HCT116 (cell line): ENCODE measurements around the gene PTBP3. TPM values are rescaled to one million over a fixed set of nuclear protein-coding genes. Genes with fewer than 3 reads are reported as not detected.
"Not testable (repeated sequence)": the region's sequence is repeated elsewhere in the genome, so short reads cannot be mapped to it uniquely, and the experiment has no call there.

Source experiments
- ATAC-seq: fragments of 200-7000 bp; cut with Tn5 transposase; 2 replicates; pipeline ENCODE4 v1.9.1; 2020; ENCODE audit warnings: mild to moderate bottlenecking, moderate library complexity
- BruUV-seq: library from RNA; stranded (reverse); fragments of 400-500 nt; replicated peaks from 2 replicates; lab custom pipeline; 2021; lab: Mats Ljungman, UMichigan
- CTCF ChIA-PET: fragments of 300-600 bp; sonication (Branson Sonifier 250); formaldehyde crosslinking; loops from one replicate; lab custom pipeline; 2021; ENCODE audit warnings: antibody characterized with exemption; lab: Charles Lee
- POLR2A ChIA-PET: fragments of 300-600, 350-600 bp; sonication (Branson Sonifier 250); formaldehyde crosslinking; loops from one replicate; lab custom pipeline; 2021; ENCODE audit warnings: antibody characterized with exemption; lab: Charles Lee
- RAD21 ChIA-PET, 2 experiments: fragments of 300-600 bp; sonication (Branson Sonifier 250); formaldehyde crosslinking; loops; one replicate each; lab custom pipeline; 2023; ENCODE audit warnings: low total read pairs in 2 of 2; ENCODE audit not compliant: uncharacterized antibody in 2 of 2, unreplicated experiment in 2 of 2, low non-redundant PET in 1 of 2; lab: Charles Lee
- DNase-seq: peaks from one replicate; pipeline ENCODE4 v3.0.0-alpha.2; 2010; ENCODE audit warnings: low read depth, low spot score
- H2AFZ ChIP-seq: fragments of 200-600 bp; shearing (Covaris generic), sonication (generic); 2 replicates; pipeline ENCODE4 v1.6.1; 2017; ENCODE audit warnings: low read depth, mixed run types, mixed read lengths, antibody characterized with exemption, low read length; ENCODE audit not compliant: poor library complexity, severe bottlenecking
- H3K27ac ChIP-seq: 2 replicates; pipeline ENCODE4 v1.5.1; 2012; ENCODE audit warnings: low read depth, low read length
- H3K27me3 ChIP-seq: fragments of 200-600 bp; sonication (generic); 2 replicates; pipeline ENCODE4 v1.6.1; 2016; ENCODE audit warnings: mixed run types, low read length, mixed read lengths; ENCODE audit not compliant: insufficient read depth
- H3K36me3 ChIP-seq, 2 experiments: fragments of 200-500 bp in 1 of 2; fragments of 200-600 bp in 1 of 2; sonication (Bioruptor generic) in 1 of 2; sonication (generic) in 1 of 2; 2 replicates each; pipeline versions ENCODE4 v1.5.1 to v1.6.1; 2014 to 2016; ENCODE audit warnings: low read length in 2 of 2, inconsistent platforms in 1 of 2, mixed read lengths in 1 of 2, mixed run types in 1 of 2; ENCODE audit not compliant: insufficient read depth in 2 of 2, control insufficient read depth in 1 of 2
- H3K4me1 ChIP-seq, 2 experiments: fragments of 200-600 bp in 1 of 2; sonication (generic) in 1 of 2; 2 replicates each; pipeline versions ENCODE4 v1.5.1 to v1.6.1; 2012 to 2017; ENCODE audit warnings: low read length in 2 of 2, inconsistent platforms in 1 of 2, mild to moderate bottlenecking in 1 of 2, mixed read lengths in 1 of 2, mixed run types in 1 of 2, moderate library complexity in 1 of 2; ENCODE audit not compliant: insufficient read depth in 2 of 2, control insufficient read depth in 1 of 2
- H3K4me2 ChIP-seq: fragments of 200-600 bp; sonication (generic); 2 replicates; pipeline ENCODE4 v1.6.1; 2017; ENCODE audit warnings: mixed run types, low read length, mixed read lengths
- H3K4me3 ChIP-seq, 2 experiments: fragments of 200-600 bp in 1 of 2; sonication (generic) in 1 of 2; replicated peaks in 1 of 2; 2 replicates each; pipeline ENCODE4 v1.5.1; 2011 to 2016; ENCODE audit warnings: low read length in 2 of 2, control low read depth in 1 of 2, low read depth in 1 of 2, mild to moderate bottlenecking in 1 of 2, mixed read lengths in 1 of 2, mixed run types in 1 of 2
- H3K79me2 ChIP-seq: fragments of 200-600 bp; sonication (generic); 2 replicates; pipeline ENCODE4 v1.6.1; 2017; ENCODE audit warnings: mild to moderate bottlenecking, mixed run types, low read length, moderate library complexity, mixed read lengths; ENCODE audit not compliant: insufficient read depth
- H3K9ac ChIP-seq: fragments of 200-600 bp; sonication (generic); 2 replicates; pipeline ENCODE4 v1.6.1; 2016; ENCODE audit warnings: low read length, mixed read lengths
- H3K9me2 ChIP-seq: fragments of 200-600 bp; sonication (generic), shearing (Covaris generic); 2 replicates; pipeline ENCODE4 v1.6.1; 2017; ENCODE audit warnings: mixed run types, mild to moderate bottlenecking, moderate library complexity; ENCODE audit not compliant: insufficient read depth
- H3K9me3 ChIP-seq, 2 experiments: fragments of 200-500 bp in 1 of 2; fragments of 200-600 bp in 1 of 2; sonication (Bioruptor generic) in 1 of 2; sonication (generic) in 1 of 2; 2 replicates each; pipeline ENCODE4 v1.6.1; 2014 to 2017; ENCODE audit warnings: low read length in 2 of 2, mixed read lengths in 2 of 2, inconsistent platforms in 1 of 2, low read depth in 1 of 2, mild to moderate bottlenecking in 1 of 2, mixed run types in 1 of 2, moderate library complexity in 1 of 2; ENCODE audit not compliant: control insufficient read depth in 1 of 2, insufficient read depth in 1 of 2
- H4K20me1 ChIP-seq: fragments of 200-600 bp; sonication (generic), shearing (Covaris generic); 2 replicates; pipeline ENCODE4 v1.6.1; 2017; ENCODE audit warnings: mixed run types, mild to moderate bottlenecking, moderate library complexity; ENCODE audit not compliant: insufficient read depth
- ATF3 ChIP-seq: IDR thresholded peaks from 2 replicates; pipeline ENCODE4 v1.6.1; 2012
- EGR1 ChIP-seq: IDR thresholded peaks from 2 replicates; pipeline ENCODE4 v1.6.1; 2012; ENCODE audit warnings: low read depth
- ELF1 ChIP-seq: IDR thresholded peaks from 2 replicates; pipeline ENCODE4 v1.6.1; 2012; ENCODE audit warnings: low read depth, borderline replicate concordance
- EZH2phosphoT487 ChIP-seq: fragments of 200-600 bp; IDR thresholded peaks from 2 replicates; pipeline ENCODE4 v1.6.1; 2018; ENCODE audit warnings: antibody characterized with exemption, borderline replicate concordance
- FOSL1 ChIP-seq: IDR thresholded peaks from 2 replicates; pipeline ENCODE4 v1.6.1; 2012; ENCODE audit warnings: low read depth
- JUND ChIP-seq: IDR thresholded peaks from 2 replicates; pipeline ENCODE4 v1.6.1; 2012
- POLR2A ChIP-seq: IDR thresholded peaks from 2 replicates; pipeline ENCODE4 v1.7.0; 2011; ENCODE audit warnings: borderline replicate concordance; ENCODE audit not compliant: insufficient read depth, insufficient read length; ENCODE audit errors: extremely low read depth
- POLR2AphosphoS5 ChIP-seq: IDR thresholded peaks from 2 replicates; pipeline ENCODE4 v1.6.1; 2011; ENCODE audit warnings: mild to moderate bottlenecking, low read depth, low read length, moderate library complexity
- RAD21 ChIP-seq: IDR thresholded peaks from 2 replicates; pipeline ENCODE4 v1.6.1; 2012; ENCODE audit warnings: low read depth, mild to moderate bottlenecking
- SP1 ChIP-seq: IDR thresholded peaks from 2 replicates; pipeline ENCODE4 v1.6.1; 2012; ENCODE audit warnings: low read depth
- SRF ChIP-seq: IDR thresholded peaks from 2 replicates; pipeline ENCODE4 v1.6.1; 2012; ENCODE audit warnings: low read depth
- TCF7L2 ChIP-seq: IDR thresholded peaks from 2 replicates; pipeline ENCODE4 v1.7.0; 2011; ENCODE audit warnings: borderline replicate concordance, inconsistent platforms; ENCODE audit not compliant: insufficient read depth, insufficient read length; ENCODE audit errors: extremely low read depth
- ZBTB33 ChIP-seq: IDR thresholded peaks from 2 replicates; pipeline ENCODE4 v1.6.1; 2011; ENCODE audit warnings: mild to moderate bottlenecking, low read length, moderate library complexity; ENCODE audit not compliant: insufficient replicate concordance; ENCODE audit errors: extremely low read depth
- intact Hi-C: fragments of 100-400 bp; cut with micrococcal nuclease; formaldehyde crosslinking; loops from 2 replicates; pipeline ENCODE4 v1.10.0; 2022
- total RNA-seq: library from RNA; stranded (reverse); gene quantifications from one replicate; pipeline ENCODE4 v1.2.1, GENCODE V29; 2021; ENCODE audit not compliant: unreplicated experiment

Gene PTBP3
- total RNA-seq, 1 experiment from 2014 or later = 102 TPM

- no peak for TF ChIP-seq ATF3
These were observed 43.7 kb upstream of the PTBP3 start (continued) for GRCh38 chr9:112377087-112377486.

GRCh38 chr9:112375361-112375760 is 41.9 kb upstream of the PTBP3 start:
- CTCF ChIA-PET = no interaction called here
- Histone ChIP-seq H3K36me3 (no peaks in the 10 kb centered on the region), H3K9me3 (no peaks in the 10 kb centered on the region), H3K79me2 (no peaks in the 10 kb centered on the region), H3K4me2 (no peak overlapping the region), H3K27ac (no peak overlapping the region), H3K27me3 (no peaks in the 10 kb centered on the region), H3K4me3 (no peak overlapping the region), H2AFZ (no peak overlapping the region), H3K9ac (no peak overlapping the region), H4K20me1 (no peaks in the 10 kb centered on the region), H3K9me2 (no peaks in the 10 kb centered on the region), H3K4me1 (peaks cover 6 to 7% of the 10 kb centered on the region in 2 experiments; a peak in 2 of 4 replicates)
- POLR2A ChIA-PET = no interaction called here
- TF ChIP-seq FOSL1 (no peak), JUND (no peak), POLR2A (no peak), EGR1 (no peak), SP1 (no peak), SRF (no peak), ZBTB33 (no peak), TCF7L2 (no peak), RAD21 (no peak), ELF1 (no peak), EZH2phosphoT487 (no peak), POLR2AphosphoS5 (no peak)
- ATAC-seq (no peak), DNase-seq (no peak)
- intact Hi-C loops = no loop called here
- BruUV-seq = no TSS peak
- RAD21 ChIA-PET = no interaction called here

- H3K4me2 ChIP-seq, H3K36me3 ChIP-seq, RAD21 ChIA-PET: not testable (repeated sequence)
These were observed 40.8 kb upstream of the PTBP3 start for GRCh38 chr9:112374232-112374631.

GRCh38 chr9:112373666-112374065 is 40.2 kb upstream of the PTBP3 start:
- CTCF ChIA-PET, intact Hi-C loops, H3K4me1 ChIP-seq, ATAC-seq, H3K9me2 ChIP-seq, H2AFZ ChIP-seq, H3K4me2 ChIP-seq, H3K36me3 ChIP-seq, H3K27ac ChIP-seq, H3K79me2 ChIP-seq, H3K9ac ChIP-seq, POLR2A ChIA-PET, H3K9me3 ChIP-seq, H3K4me3 ChIP-seq, H4K20me1 ChIP-seq, BruUV-seq, RAD21 ChIA-PET, DNase-seq, H3K27me3 ChIP-seq: not testable (repeated sequence)

More at GRCh38 chr9:112374232-112374631, 40.8 kb upstream of the PTBP3 start:
- H3K9ac ChIP-seq, BruUV-seq, H3K4me3 ChIP-seq, H3K27me3 ChIP-seq, intact Hi-C loops, H3K4me1 ChIP-seq, H3K27ac ChIP-seq, ATAC-seq, H3K79me2 ChIP-seq, H2AFZ ChIP-seq, H4K20me1 ChIP-seq, H3K9me3 ChIP-seq, POLR2A ChIA-PET, CTCF ChIA-PET, H3K9me2 ChIP-seq, DNase-seq: not testable (repeated sequence)
